Gastroesophageal sphincter (tissue), 4 donors: Measurements from ENCODE around the gene TMEM202. TPM values are rescaled to one million over a fixed set of nuclear protein-coding genes. Genes with fewer than 3 reads are reported as not detected.
"Not testable (repeated sequence)": the region's sequence is repeated elsewhere in the genome, so short reads cannot be mapped to it uniquely, and the experiment has no call there.

Source experiments
- ATAC-seq: fragments of 150-250 bp; one replicate; pipeline ENCODE4 v1.9.1; 2016; ENCODE audit warnings: mild to moderate bottlenecking, moderate library complexity
- H3K27ac ChIP-seq, 4 donors: fragments of 200-600 bp; sonication (generic) in 3 of 4; 1 replicate in 3 of 4; 2 replicates in 1 of 4; pipeline ENCODE4 v1.5.1; 2016 to 2019
- H3K27me3 ChIP-seq: fragments of 200-600 bp; sonication (generic); one replicate; pipeline ENCODE4 v1.5.1; 2019
- H3K36me3 ChIP-seq, 2 donors: fragments of 200-600 bp; sonication (generic); one replicate each; pipeline ENCODE4 v1.5.1; 2019; ENCODE audit warnings: control low read depth in 1 of 2
- H3K4me1 ChIP-seq, 3 donors: fragments of 200-600 bp; sonication (generic); 1 replicate in 2 of 3; 2 replicates in 1 of 3; pipeline ENCODE4 v1.5.1; 2016 to 2019; ENCODE audit warnings: control low read depth in 2 of 3
- H3K4me3 ChIP-seq, 2 donors: fragments of 200-600 bp; sonication (generic); one replicate each; pipeline ENCODE4 v1.5.1; 2019; ENCODE audit warnings: mild to moderate bottlenecking in 1 of 2, moderate library complexity in 1 of 2
- H3K9me3 ChIP-seq, 3 donors: fragments of 200-600 bp; sonication (generic); one replicate each; pipeline ENCODE4 v1.5.1; 2017 to 2019; ENCODE audit warnings: control low read depth in 2 of 3
- EP300 ChIP-seq: sonication (generic); formaldehyde crosslinking; IDR thresholded peaks from one replicate; pipeline ENCODE4 v1.6.1; 2017; ENCODE audit warnings: antibody characterized with exemption, mild to moderate bottlenecking
- POLR2A ChIP-seq, 2 donors: fragments of 450-650 bp; IDR thresholded peaks; one replicate each; pipeline ENCODE4 v1.6.1; 2017; ENCODE audit warnings: antibody characterized with exemption in 2 of 2, mild to moderate bottlenecking in 2 of 2, moderate library complexity in 1 of 2
- POLR2AphosphoS5 ChIP-seq: sonication (generic); formaldehyde crosslinking; IDR thresholded peaks from one replicate; pipeline ENCODE4 v1.6.1; 2017; ENCODE audit warnings: antibody characterized with exemption
- WGBS, 2 donors: methylation state at CpG; one replicate each; pipeline ENCODE4 v1.1.5; 2018; ENCODE audit warnings: low coverage in 1 of 2; 5-methylcytosine and 5-hydroxymethylcytosine counted together
- total RNA-seq, 4 donors: library from RNA; depleted of rRNA; stranded (reverse); fragments of >200 nt; gene quantifications; one replicate each; pipeline ENCODE4 v1.1.0, GENCODE V29; 2016
- TF ChIP-seq, protein P1 (sequence below), 4 experiments: fragments of 200-600 bp in 2 of 4; fragments of 450-650 bp in 2 of 4; sonication (generic) in 1 of 4; IDR thresholded peaks; one replicate each; pipeline ENCODE4 v1.5.1; 2017 to 2019; ENCODE audit warnings: antibody characterized with exemption in 4 of 4, mild to moderate bottlenecking in 2 of 4, moderate library complexity in 2 of 4

The TMEM202 gene
- total RNA-seq, 4 donors from 2014 or later, result not detected

DNA sequence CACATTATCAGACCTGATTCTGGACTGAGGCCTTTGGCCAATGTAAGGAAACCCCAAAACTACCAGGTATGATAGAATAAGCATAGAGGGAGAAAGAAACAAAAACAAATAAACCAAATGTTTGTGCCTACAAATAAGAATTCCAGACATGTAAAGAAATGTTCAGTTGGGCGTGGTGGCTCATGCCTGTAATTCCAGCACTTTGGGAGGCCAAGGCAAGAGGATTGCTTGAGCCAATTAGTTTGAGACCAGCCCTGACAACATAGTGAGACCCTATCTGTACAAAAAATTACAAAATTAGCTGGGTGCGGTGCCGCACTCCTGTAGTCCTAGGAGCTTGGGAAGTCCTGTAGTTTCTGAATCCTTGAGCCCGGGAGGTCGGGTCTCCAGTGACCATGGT is 13.0 kb downstream of the TMEM202 start:
- no peak for TF ChIP-seq POLR2A (IDR thresholded peaks at IDR 0.05)
- TF ChIP-seq EP300, result no peak
- Histone ChIP-seq H3K9me3 (no peaks in the 10 kb centered on the region), H3K36me3 (no peaks in the 10 kb centered on the region), H3K4me1 (no peaks in the 10 kb centered on the region), H3K27me3 (peaks cover 14% of the 10 kb centered on the region), H3K27ac (no peak overlapping the region), H3K4me3 (no peak overlapping the region)
- no peak for ATAC-seq
- WGBS, 2 donors, result 77 to 89% methylated on average over 3 to 5 of the region's 5 CpGs

DNA sequence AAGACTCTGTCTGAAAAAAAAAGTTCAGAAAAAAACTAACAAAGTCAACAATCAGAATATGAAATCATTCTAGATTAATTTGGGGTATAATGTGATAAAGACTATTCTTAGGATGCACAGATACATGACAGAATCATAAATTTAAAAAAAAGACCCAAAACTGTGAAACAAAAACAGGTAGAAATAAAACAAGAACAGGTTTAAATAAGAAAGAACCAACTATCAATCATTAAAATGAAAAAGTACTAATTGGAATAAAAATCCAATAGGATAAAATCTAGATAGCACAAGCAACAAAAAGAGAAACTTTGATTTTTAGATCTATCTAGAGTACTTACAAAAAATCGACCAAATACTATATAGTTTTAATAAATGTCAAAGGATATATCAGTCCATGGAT is 13.4 kb downstream of the TMEM202 start:
- no peak overlapping the region for H3K4me3 ChIP-seq

DNA sequence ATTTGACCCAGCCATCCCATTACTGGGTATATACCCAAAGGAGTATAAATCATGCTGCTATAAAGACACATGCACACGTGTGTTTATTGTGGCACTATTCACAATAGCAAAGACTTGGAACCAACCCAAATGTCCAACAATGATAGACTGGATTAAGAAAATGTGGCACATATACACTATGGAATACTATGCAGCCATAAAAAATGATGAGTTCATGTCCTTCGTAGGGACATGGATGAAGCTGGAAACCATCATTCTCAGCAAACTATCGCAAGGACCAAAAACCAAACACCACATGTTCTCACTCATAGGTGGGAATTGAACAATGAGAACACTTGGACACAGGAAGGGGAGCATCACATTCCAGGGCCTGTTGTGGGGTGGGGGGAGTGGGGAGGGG is 15.2 kb downstream of the TMEM202 start:
- H3K36me3 ChIP-seq, ATAC-seq: not testable (repeated sequence)
- WGBS, 2 donors, result 20% methylated on average over 1 of the region's 3 CpGs; no CpG with 5 or more reads in 1 of the 2 donors

More for the DNA sequence above, 13.4 kb downstream of the TMEM202 start:
- Histone ChIP-seq H3K4me1 (no peaks in the 10 kb centered on the region), H3K27me3 (peaks cover 13% of the 10 kb centered on the region), H3K36me3 (no peaks in the 10 kb centered on the region), H3K27ac (no peak overlapping the region), H3K9me3 (no peaks in the 10 kb centered on the region)
- WGBS, 2 donors, result 9 to 67% methylated on average over 1 of the region's 1 CpG
- no peak for ATAC-seq
- no peak for TF ChIP-seq POLR2AphosphoS5
- no peak for TF ChIP-seq POLR2A (IDR thresholded peaks at IDR 0.05)
- TF ChIP-seq, protein P1, sequence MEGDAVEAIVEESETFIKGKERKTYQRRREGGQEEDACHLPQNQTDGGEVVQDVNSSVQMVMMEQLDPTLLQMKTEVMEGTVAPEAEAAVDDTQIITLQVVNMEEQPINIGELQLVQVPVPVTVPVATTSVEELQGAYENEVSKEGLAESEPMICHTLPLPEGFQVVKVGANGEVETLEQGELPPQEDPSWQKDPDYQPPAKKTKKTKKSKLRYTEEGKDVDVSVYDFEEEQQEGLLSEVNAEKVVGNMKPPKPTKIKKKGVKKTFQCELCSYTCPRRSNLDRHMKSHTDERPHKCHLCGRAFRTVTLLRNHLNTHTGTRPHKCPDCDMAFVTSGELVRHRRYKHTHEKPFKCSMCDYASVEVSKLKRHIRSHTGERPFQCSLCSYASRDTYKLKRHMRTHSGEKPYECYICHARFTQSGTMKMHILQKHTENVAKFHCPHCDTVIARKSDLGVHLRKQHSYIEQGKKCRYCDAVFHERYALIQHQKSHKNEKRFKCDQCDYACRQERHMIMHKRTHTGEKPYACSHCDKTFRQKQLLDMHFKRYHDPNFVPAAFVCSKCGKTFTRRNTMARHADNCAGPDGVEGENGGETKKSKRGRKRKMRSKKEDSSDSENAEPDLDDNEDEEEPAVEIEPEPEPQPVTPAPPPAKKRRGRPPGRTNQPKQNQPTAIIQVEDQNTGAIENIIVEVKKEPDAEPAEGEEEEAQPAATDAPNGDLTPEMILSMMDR (IDR thresholded peaks at IDR 0.05), result no peak
- TF ChIP-seq EP300, result no peak

DNA sequence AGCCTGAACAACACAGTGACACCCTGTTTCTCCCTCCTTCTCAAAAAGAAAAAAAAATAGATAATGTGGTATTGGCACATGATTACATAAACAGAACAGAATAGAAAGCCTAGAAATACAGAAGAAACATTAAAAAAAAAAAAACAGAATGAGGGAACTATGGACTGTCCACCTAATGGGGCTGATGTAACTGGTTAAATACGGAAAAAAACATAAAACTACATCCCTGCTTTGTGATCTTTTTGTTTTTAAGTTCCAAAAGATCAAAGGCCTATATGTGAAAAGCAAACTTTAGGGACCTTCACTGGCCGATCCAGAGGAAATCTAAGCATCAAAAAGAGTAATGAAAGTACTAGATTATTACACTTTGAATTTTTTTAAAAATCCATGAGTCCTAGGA is 17.2 kb downstream of the TMEM202 start:
- Histone ChIP-seq H3K4me3 (no peak overlapping the region), H3K36me3 (no peaks in the 10 kb centered on the region), H3K9me3 (no peaks in the 10 kb centered on the region), H3K4me1 (no peaks in the 10 kb centered on the region), H3K27ac (no peak overlapping the region), H3K27me3 (no peaks in the 10 kb centered on the region)
- TF ChIP-seq, protein P1 (IDR thresholded peaks at IDR 0.05), result no peak
- TF ChIP-seq EP300 (no peak), POLR2AphosphoS5 (no peak), POLR2A (IDR thresholded peaks at IDR 0.05) (no peak)
- 72 to 80% methylated on average over 2 of the region's 2 CpGs for WGBS, 2 donors
- no peak for ATAC-seq

More for the DNA sequence above, 15.2 kb downstream of the TMEM202 start:
- not testable (repeated sequence) for H3K4me3 ChIP-seq, H3K27me3 ChIP-seq, H3K4me1 ChIP-seq, H3K27ac ChIP-seq, H3K9me3 ChIP-seq

DNA sequence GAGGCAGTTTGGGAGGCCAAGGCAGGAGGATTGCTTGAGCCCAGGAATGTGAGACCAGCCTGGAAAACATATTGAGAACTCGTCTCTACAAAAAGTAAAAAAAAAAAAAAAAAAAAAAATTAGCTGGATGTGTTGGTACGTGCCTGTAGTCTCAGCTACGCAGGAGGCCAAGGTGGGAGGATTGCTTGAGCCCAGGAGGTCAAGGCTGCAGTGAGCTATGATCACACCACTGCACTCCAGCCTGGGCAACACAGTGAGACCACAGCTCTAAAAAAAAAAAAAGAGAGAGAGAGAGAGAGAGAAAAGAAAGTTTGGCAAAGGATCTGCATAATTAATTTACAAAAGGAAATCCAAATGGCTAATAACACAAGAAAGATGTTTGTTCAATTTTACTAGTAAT is 21.7 kb downstream of the TMEM202 start:
- H3K27ac ChIP-seq, H3K27me3 ChIP-seq, H3K9me3 ChIP-seq, H3K36me3 ChIP-seq, H3K4me3 ChIP-seq, H3K4me1 ChIP-seq, ATAC-seq: not testable (repeated sequence)
- 70% methylated on average over 2 to 3 of the region's 3 CpGs for WGBS, 2 donors

DNA sequence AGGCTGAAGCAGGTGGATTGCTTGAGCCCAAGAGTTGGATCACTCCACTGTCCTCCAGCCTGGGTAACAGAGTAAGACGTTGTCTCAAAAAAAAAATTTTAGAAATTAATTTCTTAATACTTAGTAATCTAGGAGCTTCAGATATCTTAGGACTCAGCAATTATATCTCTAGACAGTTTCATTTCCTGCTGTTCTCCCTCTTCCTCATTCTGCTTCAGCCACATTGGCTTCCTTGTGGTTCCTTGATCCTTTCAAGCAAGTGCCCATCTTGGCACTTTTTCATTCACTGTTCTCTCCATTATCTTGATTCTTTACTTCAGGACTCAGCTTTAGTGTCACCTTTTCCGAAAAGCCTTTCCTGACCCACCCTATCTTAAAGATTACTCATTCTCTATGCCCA is 22.5 kb downstream of the TMEM202 start:
- no peak for ATAC-seq
- TF ChIP-seq POLR2A (IDR thresholded peaks at IDR 0.05), result no peak
- no peak for TF ChIP-seq POLR2AphosphoS5
- no peak for TF ChIP-seq EP300
- TF ChIP-seq, protein P1 (IDR thresholded peaks at IDR 0.05), result no peak
- 57 to 68% methylated on average over 2 of the region's 2 CpGs for whole genome bisulfite sequencing, 2 donors

More for the DNA sequence above, 22.5 kb downstream of the TMEM202 start:
- Histone ChIP-seq H3K27me3 (no peaks in the 10 kb centered on the region), H3K4me3 (no peak overlapping the region), H3K36me3 (no peaks in the 10 kb centered on the region), H3K4me1 (no peaks in the 10 kb centered on the region), H3K27ac (no peak overlapping the region), H3K9me3 (peaks cover 0 to 8% (median 0%) of the 10 kb centered on the region in 3 donors)
